GM18511 (cell line): ENCODE data around the gene CAMTA1.

Experiments used
- ATAC-seq: cut with Tn5 transposase; IDR thresholded peaks from one replicate; pipeline ENCODE4 v1.9.1; 2021; ENCODE audit warnings: mild to moderate bottlenecking, moderate library complexity; ENCODE audit not compliant: unreplicated experiment

CAMTA1 gene

GRCh38 chr1:7265771-7266371, 480.6 kb downstream of the CAMTA1 start:
- no peak for ATAC-seq

GRCh38 chr1:7266561-7266960, 481.3 kb downstream of the CAMTA1 start:
- no peak for ATAC-seq

- no peak for ATAC-seq
Measured at GRCh38 chr1:7267493-7267892, 482.2 kb downstream of the CAMTA1 start.

- ATAC-seq, result no peak
Measured at GRCh38 chr1:7268983-7269382, 483.7 kb downstream of the CAMTA1 start.

- no peak for ATAC-seq
Measured at GRCh38 chr1:7269525-7269924, 484.3 kb downstream of the CAMTA1 start.

- ATAC-seq, result no peak
Measured at GRCh38 chr1:7274256-7274655, 489.0 kb downstream of the CAMTA1 start.

GRCh38 chr1:7278045-7278444, 492.8 kb downstream of the CAMTA1 start:
- no peak for ATAC-seq

GRCh38 chr1:7278827-7279765, 493.8 kb downstream of the CAMTA1 start:
- ATAC-seq, result no peak

- ATAC-seq, result no peak
Measured at GRCh38 chr1:7279769-7280168, 494.5 kb downstream of the CAMTA1 start.

- ATAC-seq, result no peak
Measured at GRCh38 chr1:7280347-7280960, 495.2 kb downstream of the CAMTA1 start.

GRCh38 chr1:7281821-7282220, 496.6 kb downstream of the CAMTA1 start:
- ATAC-seq, result no peak

- no peak for ATAC-seq
Measured at GRCh38 chr1:7284839-7285435, 499.7 kb downstream of the CAMTA1 start.

- no peak for ATAC-seq
Measured at GRCh38 chr1:7285856-7286454, 500.7 kb downstream of the CAMTA1 start.

- ATAC-seq, result no peak
Measured at GRCh38 chr1:7287013-7287412, 501.8 kb downstream of the CAMTA1 start.

- ATAC-seq, result no peak
Measured at GRCh38 chr1:7288992-7289391, 503.7 kb downstream of the CAMTA1 start.

- ATAC-seq, result no peak
Measured at GRCh38 chr1:7289694-7290093, 504.4 kb downstream of the CAMTA1 start.

- ATAC-seq, result no peak
Measured at GRCh38 chr1:7290971-7291970, 506.0 kb downstream of the CAMTA1 start.

- no peak for ATAC-seq
Measured at GRCh38 chr1:7292036-7292681, 506.9 kb downstream of the CAMTA1 start.

- no peak for ATAC-seq
Measured at GRCh38 chr1:7292714-7293419, 507.6 kb downstream of the CAMTA1 start.
